Peyer's patch (tissue), 4 donors: Measurements from ENCODE around the gene KLHL22.

ENCODE experiments used
- POLR2A ChIP-seq, 2 donors: fragments of 450-650 bp; IDR thresholded peaks; one replicate each; pipeline ENCODE4 v1.5.1; 2017; ENCODE audit warnings: antibody characterized with exemption in 2 of 2, mild to moderate bottlenecking in 2 of 2, moderate library complexity in 2 of 2
- TF ChIP-seq, protein P1 (sequence below), 6 experiments: fragments of 450-650 bp in 4 of 6; fragments of 200-600 bp in 2 of 6; sonication (generic) in 1 of 6; IDR thresholded peaks; one replicate each; pipeline ENCODE4 v1.5.1; 2017 to 2019; ENCODE audit warnings: antibody characterized with exemption in 6 of 6, mild to moderate bottlenecking in 3 of 6, moderate library complexity in 1 of 6

DNA sequence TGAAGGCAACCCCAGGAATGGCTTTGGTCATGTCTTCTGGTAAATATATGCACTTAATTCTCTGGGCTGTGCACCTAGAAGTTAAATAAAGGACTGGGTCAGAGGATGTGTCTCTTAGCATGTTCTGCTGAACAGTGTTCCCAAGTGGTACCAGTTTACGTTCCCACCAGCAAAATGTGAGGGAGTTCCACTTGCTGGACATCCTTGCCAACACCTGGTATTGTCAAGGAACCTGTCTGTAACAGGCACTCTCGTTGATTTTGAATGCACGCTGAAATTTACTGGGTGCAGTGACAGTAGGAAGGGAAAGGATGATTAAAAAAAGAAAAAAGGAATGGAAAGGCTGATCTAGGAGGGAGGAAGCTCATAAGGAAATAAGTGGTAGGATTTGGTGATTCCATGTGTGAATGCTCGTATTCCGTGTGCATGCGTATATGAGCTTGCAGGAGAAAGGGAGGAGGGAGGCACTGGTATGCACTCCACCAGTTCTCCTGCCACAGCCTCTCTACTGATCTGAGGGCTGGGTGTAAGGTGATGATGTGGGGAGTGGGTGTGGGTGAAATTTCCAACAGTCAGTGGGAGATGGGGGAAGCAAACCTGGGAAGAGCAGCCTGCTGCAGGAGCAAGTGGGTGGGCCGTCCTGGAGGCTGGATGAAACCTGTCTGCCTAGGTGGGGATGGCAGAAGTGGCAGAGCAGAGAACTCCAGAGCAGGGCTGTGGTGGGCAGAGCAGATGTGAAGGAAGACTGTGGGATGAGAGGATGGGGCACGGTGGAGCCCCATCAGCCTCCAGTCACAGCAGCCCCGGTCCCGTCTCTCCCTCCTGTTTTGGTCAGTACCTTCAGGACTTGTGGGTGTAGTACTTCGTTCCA lies 26.8 kb upstream of the KLHL22 start:
- TF ChIP-seq, protein P1, sequence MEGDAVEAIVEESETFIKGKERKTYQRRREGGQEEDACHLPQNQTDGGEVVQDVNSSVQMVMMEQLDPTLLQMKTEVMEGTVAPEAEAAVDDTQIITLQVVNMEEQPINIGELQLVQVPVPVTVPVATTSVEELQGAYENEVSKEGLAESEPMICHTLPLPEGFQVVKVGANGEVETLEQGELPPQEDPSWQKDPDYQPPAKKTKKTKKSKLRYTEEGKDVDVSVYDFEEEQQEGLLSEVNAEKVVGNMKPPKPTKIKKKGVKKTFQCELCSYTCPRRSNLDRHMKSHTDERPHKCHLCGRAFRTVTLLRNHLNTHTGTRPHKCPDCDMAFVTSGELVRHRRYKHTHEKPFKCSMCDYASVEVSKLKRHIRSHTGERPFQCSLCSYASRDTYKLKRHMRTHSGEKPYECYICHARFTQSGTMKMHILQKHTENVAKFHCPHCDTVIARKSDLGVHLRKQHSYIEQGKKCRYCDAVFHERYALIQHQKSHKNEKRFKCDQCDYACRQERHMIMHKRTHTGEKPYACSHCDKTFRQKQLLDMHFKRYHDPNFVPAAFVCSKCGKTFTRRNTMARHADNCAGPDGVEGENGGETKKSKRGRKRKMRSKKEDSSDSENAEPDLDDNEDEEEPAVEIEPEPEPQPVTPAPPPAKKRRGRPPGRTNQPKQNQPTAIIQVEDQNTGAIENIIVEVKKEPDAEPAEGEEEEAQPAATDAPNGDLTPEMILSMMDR (IDR thresholded peaks at IDR 0.05): no peak
- TF ChIP-seq POLR2A (IDR thresholded peaks at IDR 0.05): no peak
